ENCODE data around the gene S100A1. TPM values are rescaled to one million over a fixed set of nuclear protein-coding genes. Genes with fewer than 3 reads are reported as not detected.
A peak's percentile ranks its signal among the peaks of the same experiment; 100 is the strongest.

Gene S100A1
- total RNA-seq, 1 experiment from 2014 or later, result 1.3 TPM

DNA sequence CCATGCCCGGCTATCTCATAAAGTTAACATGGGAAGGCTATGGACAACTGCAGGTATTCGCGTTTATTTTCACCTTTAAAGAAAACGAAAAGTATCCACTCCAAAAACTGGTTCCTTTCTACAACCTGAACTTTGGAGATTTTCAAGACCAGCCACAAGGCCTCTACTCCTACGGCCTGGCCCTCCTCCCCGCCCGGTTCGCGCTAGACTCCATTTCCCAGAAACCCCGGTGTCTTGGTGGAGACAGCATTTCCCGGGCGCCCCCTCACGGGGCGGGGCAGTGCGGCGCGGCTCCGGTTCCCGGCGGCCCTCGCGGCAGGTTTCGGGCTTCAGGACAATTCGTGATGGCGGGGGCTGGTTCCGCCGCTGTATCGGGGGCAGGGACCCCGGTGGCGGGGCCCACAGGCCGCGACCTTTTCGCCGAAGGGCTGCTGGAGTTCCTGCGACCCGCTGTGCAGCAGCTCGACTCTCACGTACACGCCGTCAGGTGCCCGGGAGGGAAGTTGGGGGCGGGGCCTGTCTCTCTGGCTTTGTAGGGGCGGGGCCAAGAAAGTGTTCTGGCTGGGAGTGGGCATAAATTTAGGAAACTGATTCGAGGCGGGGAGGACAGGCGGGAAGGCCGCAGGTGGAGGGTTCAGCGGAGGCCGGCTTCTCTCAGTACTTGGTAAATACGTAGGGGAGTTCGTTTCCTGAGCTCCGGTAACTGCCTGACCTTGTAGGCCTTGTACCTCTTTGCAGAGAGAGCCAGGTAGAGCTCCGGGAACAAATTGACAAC is 30.4 kb downstream of the S100A1 start, which contains the start of gene SNAPIN (continued):
- TF ChIP-seq, protein P1, sequence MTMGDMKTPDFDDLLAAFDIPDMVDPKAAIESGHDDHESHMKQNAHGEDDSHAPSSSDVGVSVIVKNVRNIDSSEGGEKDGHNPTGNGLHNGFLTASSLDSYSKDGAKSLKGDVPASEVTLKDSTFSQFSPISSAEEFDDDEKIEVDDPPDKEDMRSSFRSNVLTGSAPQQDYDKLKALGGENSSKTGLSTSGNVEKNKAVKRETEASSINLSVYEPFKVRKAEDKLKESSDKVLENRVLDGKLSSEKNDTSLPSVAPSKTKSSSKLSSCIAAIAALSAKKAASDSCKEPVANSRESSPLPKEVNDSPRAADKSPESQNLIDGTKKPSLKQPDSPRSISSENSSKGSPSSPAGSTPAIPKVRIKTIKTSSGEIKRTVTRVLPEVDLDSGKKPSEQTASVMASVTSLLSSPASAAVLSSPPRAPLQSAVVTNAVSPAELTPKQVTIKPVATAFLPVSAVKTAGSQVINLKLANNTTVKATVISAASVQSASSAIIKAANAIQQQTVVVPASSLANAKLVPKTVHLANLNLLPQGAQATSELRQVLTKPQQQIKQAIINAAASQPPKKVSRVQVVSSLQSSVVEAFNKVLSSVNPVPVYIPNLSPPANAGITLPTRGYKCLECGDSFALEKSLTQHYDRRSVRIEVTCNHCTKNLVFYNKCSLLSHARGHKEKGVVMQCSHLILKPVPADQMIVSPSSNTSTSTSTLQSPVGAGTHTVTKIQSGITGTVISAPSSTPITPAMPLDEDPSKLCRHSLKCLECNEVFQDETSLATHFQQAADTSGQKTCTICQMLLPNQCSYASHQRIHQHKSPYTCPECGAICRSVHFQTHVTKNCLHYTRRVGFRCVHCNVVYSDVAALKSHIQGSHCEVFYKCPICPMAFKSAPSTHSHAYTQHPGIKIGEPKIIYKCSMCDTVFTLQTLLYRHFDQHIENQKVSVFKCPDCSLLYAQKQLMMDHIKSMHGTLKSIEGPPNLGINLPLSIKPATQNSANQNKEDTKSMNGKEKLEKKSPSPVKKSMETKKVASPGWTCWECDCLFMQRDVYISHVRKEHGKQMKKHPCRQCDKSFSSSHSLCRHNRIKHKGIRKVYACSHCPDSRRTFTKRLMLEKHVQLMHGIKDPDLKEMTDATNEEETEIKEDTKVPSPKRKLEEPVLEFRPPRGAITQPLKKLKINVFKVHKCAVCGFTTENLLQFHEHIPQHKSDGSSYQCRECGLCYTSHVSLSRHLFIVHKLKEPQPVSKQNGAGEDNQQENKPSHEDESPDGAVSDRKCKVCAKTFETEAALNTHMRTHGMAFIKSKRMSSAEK (CRISPR knock-in tag; IDR thresholded peaks at IDR 0.05; ENCODE audit: borderline replicate concordance), result no peak
- no peak for TF ChIP-seq HMGA2 (CRISPR knock-in tag; IDR thresholded peaks at IDR 0.05)
- TF ChIP-seq ZNF121 (CRISPR knock-in tag; IDR thresholded peaks at IDR 0.05), result no peak
- no peak for TF ChIP-seq ZNF416 (CRISPR knock-in tag; IDR thresholded peaks at IDR 0.05)
- no peak for TF ChIP-seq ATF2 (CRISPR knock-in tag; IDR thresholded peaks at IDR 0.05; ENCODE audit: borderline replicate concordance, low read depth)
- TF ChIP-seq GTF2I (CRISPR knock-in tag; conservative IDR thresholded peaks at IDR 0.05), result no peak

DNA sequence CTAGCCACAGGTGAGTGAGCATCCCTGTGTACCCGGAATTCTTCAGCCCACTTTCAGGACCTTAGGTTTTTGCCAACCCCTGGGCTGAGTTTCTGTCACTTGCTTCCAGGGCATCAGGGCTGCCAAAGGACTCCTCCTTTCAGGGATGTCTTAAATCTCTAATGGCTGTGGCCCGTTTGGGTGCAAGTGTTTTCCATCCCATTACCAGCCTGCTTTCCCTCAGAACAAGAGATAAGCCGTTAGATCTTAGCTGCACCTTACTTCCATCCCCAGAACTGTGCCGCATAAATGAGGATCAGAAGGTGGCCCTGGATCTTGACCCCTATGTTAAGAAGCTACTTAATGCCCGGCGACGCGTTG is 30.9 kb downstream of the S100A1 start:
- Mint-ChIP-seq H3K9me3 (no peaks in the 10 kb centered on the region), H3K27ac (peak overlapping the region; percentile 88), H3K36me3 (peaks cover 39% of the 10 kb centered on the region), H3K4me1 (peaks cover 8% of the 10 kb centered on the region), H3K4me3 (peak overlapping the region; percentile 92), H3K27me3 (ENCODE audit: low read depth) (peaks cover 1% of the 10 kb centered on the region; the same call in 1 of the 2 replicates)
- no peak for DNase-seq (ENCODE audit: low spot score)
- no peak for TF ChIP-seq ATF2 (CRISPR knock-in tag; IDR thresholded peaks at IDR 0.05; ENCODE audit: borderline replicate concordance, low read depth)
- CTCF ChIA-PET, result interaction anchor here (0.7 to 1.4 kb wide), 4 partner anchors 32 to 311 kb away, joined by 3 to 6 read pairs (median 5); partner anchors contain the start of genes PGLYRP4 and S100A13
- POLR2A ChIA-PET, result interaction anchor here (0.6 to 2.4 kb wide), 3 partner anchors 10 to 25 kb away, joined by 3 to 11 read pairs (median 3); partner anchors contain the start of gene CHTOP
- no peak for ATAC-seq

- Mint-ChIP-seq H3K4me1 (peaks cover 8% of the 10 kb centered on the region), H3K27me3 (ENCODE audit: low read depth) (no peaks in the 10 kb centered on the region), H3K9me3 (no peaks in the 10 kb centered on the region), H3K4me3 (peak overlapping the region; percentile 92), H3K36me3 (peaks cover 44% of the 10 kb centered on the region), H3K27ac (peak overlapping the region; percentile 88)
- ChIA-PET CTCF (interaction anchor here (0.6 kb wide), 1 partner anchor 162 kb away, joined by 4 read pairs; no protein-coding TSS in a partner anchor), POLR2A (interaction anchor here (0.8 to 2.4 kb wide), 3 partner anchors 11 to 26 kb away, joined by 3 to 11 read pairs (median 5); partner anchors contain the start of gene CHTOP)
- DNase-seq (ENCODE audit: low spot score) (no peak), ATAC-seq (no peak)
- TF ChIP-seq ZSCAN18 (CRISPR knock-in tag; IDR thresholded peaks at IDR 0.05), result no peak
- TF ChIP-seq PRRX2 (CRISPR knock-in tag; IDR thresholded peaks at IDR 0.05), result no peak
- no peak for TF ChIP-seq TEAD1 (CRISPR knock-in tag; IDR thresholded peaks at IDR 0.05)
- TF ChIP-seq, protein P2, sequence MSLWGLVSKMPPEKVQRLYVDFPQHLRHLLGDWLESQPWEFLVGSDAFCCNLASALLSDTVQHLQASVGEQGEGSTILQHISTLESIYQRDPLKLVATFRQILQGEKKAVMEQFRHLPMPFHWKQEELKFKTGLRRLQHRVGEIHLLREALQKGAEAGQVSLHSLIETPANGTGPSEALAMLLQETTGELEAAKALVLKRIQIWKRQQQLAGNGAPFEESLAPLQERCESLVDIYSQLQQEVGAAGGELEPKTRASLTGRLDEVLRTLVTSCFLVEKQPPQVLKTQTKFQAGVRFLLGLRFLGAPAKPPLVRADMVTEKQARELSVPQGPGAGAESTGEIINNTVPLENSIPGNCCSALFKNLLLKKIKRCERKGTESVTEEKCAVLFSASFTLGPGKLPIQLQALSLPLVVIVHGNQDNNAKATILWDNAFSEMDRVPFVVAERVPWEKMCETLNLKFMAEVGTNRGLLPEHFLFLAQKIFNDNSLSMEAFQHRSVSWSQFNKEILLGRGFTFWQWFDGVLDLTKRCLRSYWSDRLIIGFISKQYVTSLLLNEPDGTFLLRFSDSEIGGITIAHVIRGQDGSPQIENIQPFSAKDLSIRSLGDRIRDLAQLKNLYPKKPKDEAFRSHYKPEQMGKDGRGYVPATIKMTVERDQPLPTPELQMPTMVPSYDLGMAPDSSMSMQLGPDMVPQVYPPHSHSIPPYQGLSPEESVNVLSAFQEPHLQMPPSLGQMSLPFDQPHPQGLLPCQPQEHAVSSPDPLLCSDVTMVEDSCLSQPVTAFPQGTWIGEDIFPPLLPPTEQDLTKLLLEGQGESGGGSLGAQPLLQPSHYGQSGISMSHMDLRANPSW (CRISPR knock-in tag; conservative IDR thresholded peaks at IDR 0.05; ENCODE audit: low read depth), result no peak
- no peak for TF ChIP-seq ZNF423 (CRISPR knock-in tag; IDR thresholded peaks at IDR 0.05)
- TF ChIP-seq, protein P3, sequence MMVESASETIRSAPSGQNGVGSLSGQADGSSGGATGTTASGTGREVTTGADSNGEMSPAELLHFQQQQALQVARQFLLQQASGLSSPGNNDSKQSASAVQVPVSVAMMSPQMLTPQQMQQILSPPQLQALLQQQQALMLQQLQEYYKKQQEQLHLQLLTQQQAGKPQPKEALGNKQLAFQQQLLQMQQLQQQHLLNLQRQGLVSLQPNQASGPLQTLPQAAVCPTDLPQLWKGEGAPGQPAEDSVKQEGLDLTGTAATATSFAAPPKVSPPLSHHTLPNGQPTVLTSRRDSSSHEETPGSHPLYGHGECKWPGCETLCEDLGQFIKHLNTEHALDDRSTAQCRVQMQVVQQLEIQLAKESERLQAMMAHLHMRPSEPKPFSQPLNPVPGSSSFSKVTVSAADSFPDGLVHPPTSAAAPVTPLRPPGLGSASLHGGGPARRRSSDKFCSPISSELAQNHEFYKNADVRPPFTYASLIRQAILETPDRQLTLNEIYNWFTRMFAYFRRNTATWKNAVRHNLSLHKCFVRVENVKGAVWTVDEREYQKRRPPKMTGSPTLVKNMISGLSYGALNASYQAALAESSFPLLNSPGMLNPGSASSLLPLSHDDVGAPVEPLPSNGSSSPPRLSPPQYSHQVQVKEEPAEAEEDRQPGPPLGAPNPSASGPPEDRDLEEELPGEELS (CRISPR knock-in tag; IDR thresholded peaks at IDR 0.05), result no peak
- no peak for TF ChIP-seq CDX4 (CRISPR knock-in tag; IDR thresholded peaks at IDR 0.05; ENCODE audit: borderline replicate concordance)
- TF ChIP-seq, protein P4, sequence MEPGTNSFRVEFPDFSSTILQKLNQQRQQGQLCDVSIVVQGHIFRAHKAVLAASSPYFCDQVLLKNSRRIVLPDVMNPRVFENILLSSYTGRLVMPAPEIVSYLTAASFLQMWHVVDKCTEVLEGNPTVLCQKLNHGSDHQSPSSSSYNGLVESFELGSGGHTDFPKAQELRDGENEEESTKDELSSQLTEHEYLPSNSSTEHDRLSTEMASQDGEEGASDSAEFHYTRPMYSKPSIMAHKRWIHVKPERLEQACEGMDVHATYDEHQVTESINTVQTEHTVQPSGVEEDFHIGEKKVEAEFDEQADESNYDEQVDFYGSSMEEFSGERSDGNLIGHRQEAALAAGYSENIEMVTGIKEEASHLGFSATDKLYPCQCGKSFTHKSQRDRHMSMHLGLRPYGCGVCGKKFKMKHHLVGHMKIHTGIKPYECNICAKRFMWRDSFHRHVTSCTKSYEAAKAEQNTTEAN (CRISPR knock-in tag; IDR thresholded peaks at IDR 0.05), result no peak
Measured at GRCh38 chr1:153659656-153660055, 31.4 kb downstream of the S100A1 start.
